Suprapubic skin (tissue), 4 donors: ENCODE measurements around the gene LRRC61. TPM values are rescaled to one million over a fixed set of nuclear protein-coding genes. Genes with fewer than 3 reads are reported as not detected.

Experiments used
- DNase-seq, 2 donors: peaks; one replicate each; pipeline ENCODE4 v3.0.0-alpha.2; 2019; ENCODE audit warnings: low spot score in 2 of 2
- H3K27ac ChIP-seq: fragments of 200-600 bp; sonication (generic); one replicate; pipeline ENCODE4 v1.5.1; 2019
- H3K27me3 ChIP-seq: fragments of 200-600 bp; sonication (generic); one replicate; pipeline ENCODE4 v1.5.1; 2019
- H3K36me3 ChIP-seq: fragments of 200-600 bp; sonication (generic); one replicate; pipeline ENCODE4 v1.5.1; 2019
- H3K4me1 ChIP-seq: fragments of 200-600 bp; sonication (generic); one replicate; pipeline ENCODE4 v1.5.1; 2019
- H3K4me3 ChIP-seq: fragments of 200-600 bp; sonication (generic); one replicate; pipeline ENCODE4 v1.5.1; 2019; ENCODE audit warnings: mild to moderate bottlenecking
- H3K9me3 ChIP-seq: fragments of 200-600 bp; sonication (generic); one replicate; pipeline ENCODE4 v1.5.1; 2019
- EP300 ChIP-seq: sonication (generic); formaldehyde crosslinking; IDR thresholded peaks from one replicate; pipeline ENCODE4 v1.6.1; 2017; ENCODE audit warnings: antibody characterized with exemption
- POLR2A ChIP-seq, 2 donors: fragments of 450-650 bp; IDR thresholded peaks; one replicate each; pipeline ENCODE4 v1.6.1; 2017; ENCODE audit warnings: antibody characterized with exemption in 2 of 2, mild to moderate bottlenecking in 2 of 2, moderate library complexity in 2 of 2
- POLR2AphosphoS5 ChIP-seq, 3 donors: sonication (generic); formaldehyde crosslinking; IDR thresholded peaks; one replicate each; pipeline ENCODE4 v1.6.1; 2017; ENCODE audit warnings: antibody characterized with exemption in 3 of 3
- WGBS: methylation state at CpG from one replicate; pipeline ENCODE4 v1.1.5; 2018; 5-methylcytosine and 5-hydroxymethylcytosine counted together
- total RNA-seq, 4 donors: library from RNA; depleted of rRNA; stranded (reverse); fragments of >200 nt; gene quantifications; one replicate each; pipeline ENCODE4 v1.1.0, GENCODE V29; 2016
- TF ChIP-seq, protein P1 (sequence below), 2 donors: fragments of 200-600 bp in 1 of 2; fragments of 450-650 bp in 1 of 2; sonication (generic) in 1 of 2; IDR thresholded peaks; one replicate each; pipeline ENCODE4 v1.5.1; 2016 to 2019; ENCODE audit warnings: antibody characterized with exemption in 2 of 2, mild to moderate bottlenecking in 1 of 2, moderate library complexity in 1 of 2

LRRC61 gene
- total RNA-seq, 4 donors from 2014 or later, result 7.9 to 29.0 (median 22.5) TPM

DNA sequence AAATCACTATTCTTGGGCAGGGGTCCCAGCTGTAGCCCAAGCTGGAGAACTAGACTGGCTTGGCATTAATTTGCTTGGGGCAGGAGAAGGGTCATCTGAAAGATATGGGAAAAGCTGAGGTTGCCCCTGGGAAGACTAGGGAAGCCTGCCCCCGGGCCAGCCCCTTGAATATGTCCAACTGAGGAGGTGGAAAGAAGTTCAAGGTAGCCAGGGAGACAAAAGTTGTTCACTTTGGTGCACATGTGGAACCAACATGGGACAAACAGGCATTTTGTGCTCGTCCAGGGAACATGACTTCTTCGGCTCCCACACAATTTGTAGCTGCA, 1.4 kb upstream of the LRRC61 start:
- Histone ChIP-seq H3K27me3 (no peaks in the 10 kb centered on the region), H3K9me3 (no peaks in the 10 kb centered on the region), H3K27ac (peak overlapping the region; percentile 8), H3K36me3 (no peaks in the 10 kb centered on the region), H3K4me3 (no peak overlapping the region), H3K4me1 (peaks cover 33% of the 10 kb centered on the region)
- no peak for DNase-seq
- WGBS, result 89% methylated on average over 3 of the region's 3 CpGs
- no peak for TF ChIP-seq EP300
- TF ChIP-seq, protein P1, sequence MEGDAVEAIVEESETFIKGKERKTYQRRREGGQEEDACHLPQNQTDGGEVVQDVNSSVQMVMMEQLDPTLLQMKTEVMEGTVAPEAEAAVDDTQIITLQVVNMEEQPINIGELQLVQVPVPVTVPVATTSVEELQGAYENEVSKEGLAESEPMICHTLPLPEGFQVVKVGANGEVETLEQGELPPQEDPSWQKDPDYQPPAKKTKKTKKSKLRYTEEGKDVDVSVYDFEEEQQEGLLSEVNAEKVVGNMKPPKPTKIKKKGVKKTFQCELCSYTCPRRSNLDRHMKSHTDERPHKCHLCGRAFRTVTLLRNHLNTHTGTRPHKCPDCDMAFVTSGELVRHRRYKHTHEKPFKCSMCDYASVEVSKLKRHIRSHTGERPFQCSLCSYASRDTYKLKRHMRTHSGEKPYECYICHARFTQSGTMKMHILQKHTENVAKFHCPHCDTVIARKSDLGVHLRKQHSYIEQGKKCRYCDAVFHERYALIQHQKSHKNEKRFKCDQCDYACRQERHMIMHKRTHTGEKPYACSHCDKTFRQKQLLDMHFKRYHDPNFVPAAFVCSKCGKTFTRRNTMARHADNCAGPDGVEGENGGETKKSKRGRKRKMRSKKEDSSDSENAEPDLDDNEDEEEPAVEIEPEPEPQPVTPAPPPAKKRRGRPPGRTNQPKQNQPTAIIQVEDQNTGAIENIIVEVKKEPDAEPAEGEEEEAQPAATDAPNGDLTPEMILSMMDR (IDR thresholded peaks at IDR 0.05), result no peak
- no peak for TF ChIP-seq POLR2A (IDR thresholded peaks at IDR 0.05)
- TF ChIP-seq POLR2AphosphoS5 (IDR thresholded peaks at IDR 0.05), result no peak

DNA sequence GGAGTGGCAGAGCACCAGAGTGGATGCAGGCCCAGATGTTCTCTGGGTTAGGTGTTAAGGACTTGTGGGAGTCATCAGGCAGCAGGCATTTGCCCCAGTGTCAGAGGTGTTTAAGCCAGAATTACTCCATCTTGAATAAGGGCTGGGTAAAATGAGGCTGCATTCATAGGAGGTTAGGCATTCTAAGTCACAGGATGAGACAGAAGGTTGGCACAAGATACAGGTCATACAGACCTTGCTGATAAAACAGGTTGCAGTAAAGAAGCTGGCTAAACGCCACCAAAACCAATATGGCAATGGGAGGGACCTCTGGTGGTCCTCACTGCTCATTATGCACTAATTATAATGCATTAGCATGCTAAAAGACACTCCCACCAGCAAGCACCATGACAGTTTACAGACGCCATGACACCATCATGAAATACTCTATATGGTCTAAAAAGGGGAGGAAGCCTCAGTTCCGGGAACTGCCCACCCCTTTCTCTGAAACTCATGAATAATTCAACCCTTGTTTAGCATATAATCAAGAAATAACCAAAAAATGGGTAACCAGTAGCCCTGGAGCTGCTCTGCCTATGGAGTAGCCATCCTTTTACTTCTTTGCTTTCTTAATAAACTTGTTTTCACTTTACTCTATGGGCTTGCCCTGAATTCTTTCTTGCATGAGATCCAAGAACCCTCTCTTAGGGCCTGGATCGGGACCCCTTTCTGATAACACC, 882 bp upstream of the LRRC61 start:
- no peaks in the 10 kb centered on the region for H3K36me3 ChIP-seq
- no peaks in the 10 kb centered on the region for H3K27me3 ChIP-seq
- 70% methylated on average over 4 of the region's 4 CpGs for WGBS
- H3K27ac ChIP-seq, result peak overlapping the region; percentile 84
- peaks cover 33% of the 10 kb centered on the region for H3K4me1 ChIP-seq
- TF ChIP-seq POLR2AphosphoS5 (IDR thresholded peaks at IDR 0.05) (no peak), POLR2A (IDR thresholded peaks at IDR 0.05) (no peak), EP300 (no peak)
- TF ChIP-seq, protein P1 (IDR thresholded peaks at IDR 0.05), result no peak
- no peak for DNase-seq
- H3K4me3 ChIP-seq, result peak overlapping the region; percentile 74
- H3K9me3 ChIP-seq, result no peaks in the 10 kb centered on the region

DNA sequence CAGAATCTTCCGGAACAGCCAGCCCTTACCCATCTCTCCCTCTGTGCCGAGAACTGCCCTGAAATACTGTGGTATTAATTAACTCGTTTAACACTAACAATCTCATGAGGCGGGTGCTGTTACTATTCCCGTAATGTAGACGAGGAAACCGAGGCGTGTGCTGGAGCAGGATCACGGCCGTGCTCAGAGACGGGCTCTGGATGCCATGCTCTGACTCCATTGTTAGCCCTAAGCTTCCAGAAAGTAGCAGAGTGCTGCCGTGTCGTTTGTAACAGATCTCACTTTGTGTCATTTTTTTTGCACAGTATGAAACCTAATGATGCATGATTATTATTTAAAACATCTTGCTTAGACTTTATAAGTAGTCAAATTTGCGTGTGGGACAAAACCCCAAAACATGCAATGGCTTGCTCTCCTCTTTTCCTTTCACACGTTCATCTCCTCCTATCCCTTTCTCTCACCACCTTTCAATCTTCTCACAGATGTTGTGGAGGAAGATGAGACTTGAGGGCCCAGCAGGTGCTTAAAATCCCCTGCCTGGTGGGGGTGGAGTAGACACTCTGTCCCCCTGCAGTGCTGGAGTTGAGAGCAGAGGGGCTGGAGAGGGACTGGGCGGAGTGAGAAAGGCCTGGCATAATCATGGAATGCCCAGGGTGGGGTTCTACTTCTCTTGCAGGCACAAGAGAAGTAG, 672 bp downstream of the LRRC61 start:
- DNase-seq, result no peak
- TF ChIP-seq EP300 (no peak), POLR2AphosphoS5 (IDR thresholded peaks at IDR 0.05) (no peak), POLR2A (IDR thresholded peaks at IDR 0.05) (no peak)
- TF ChIP-seq, protein P1 (IDR thresholded peaks at IDR 0.05), result no peak
- peak overlapping the region; percentile 74 for H3K4me3 ChIP-seq
- 15% methylated on average over 15 of the region's 16 CpGs for WGBS
- peaks cover 6% of the 10 kb centered on the region for H3K36me3 ChIP-seq
- peaks cover 33% of the 10 kb centered on the region for H3K4me1 ChIP-seq
- H3K9me3 ChIP-seq, result no peaks in the 10 kb centered on the region
- H3K27me3 ChIP-seq, result no peaks in the 10 kb centered on the region
- peak overlapping the region; percentile 84 for H3K27ac ChIP-seq

DNA sequence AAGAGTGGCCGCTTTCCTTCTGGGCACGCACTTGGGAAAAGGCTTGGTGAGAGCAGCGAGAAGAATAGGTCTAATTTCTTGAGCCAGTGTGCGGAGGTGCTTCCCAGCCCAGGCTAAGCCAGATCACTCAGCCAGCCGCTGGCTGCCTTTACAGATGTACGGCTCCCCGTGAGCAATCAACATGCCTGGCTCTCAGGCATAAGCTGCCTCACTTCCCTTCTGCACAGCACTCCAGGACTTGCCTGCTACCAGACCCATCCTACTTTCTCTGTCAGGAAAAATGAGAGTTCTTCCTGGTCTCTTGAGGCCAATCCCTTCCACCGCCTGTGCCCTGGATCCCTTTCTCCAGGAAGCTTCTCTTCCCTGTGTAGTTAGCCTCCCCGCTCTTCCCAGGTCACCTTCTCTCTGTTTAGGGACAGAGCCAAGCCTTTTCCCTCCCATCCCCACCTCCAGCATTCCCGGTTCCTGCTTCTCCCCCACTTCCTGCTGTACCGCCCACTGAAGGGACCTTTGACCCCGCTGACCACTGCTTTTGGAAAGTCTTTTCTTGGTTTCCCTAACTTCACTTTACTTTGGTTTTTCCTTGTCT, 1.3 kb downstream of the LRRC61 start:
- WGBS, result 57% methylated on average over 12 of the region's 12 CpGs
- DNase-seq, result no peak
- no peaks in the 10 kb centered on the region for H3K27me3 ChIP-seq

More for the DNA sequence above, 1.3 kb downstream of the LRRC61 start:
- Histone ChIP-seq H3K4me1 (peaks cover 33% of the 10 kb centered on the region), H3K4me3 (peak overlapping the region; percentile 74), H3K36me3 (peaks cover 10% of the 10 kb centered on the region), H3K27ac (peak overlapping the region; percentile 84), H3K9me3 (no peaks in the 10 kb centered on the region)
- TF ChIP-seq POLR2AphosphoS5 (IDR thresholded peaks at IDR 0.05), result no peak
- TF ChIP-seq EP300, result no peak
- TF ChIP-seq, protein P1 (IDR thresholded peaks at IDR 0.05), result no peak
- TF ChIP-seq POLR2A (IDR thresholded peaks at IDR 0.05), result no peak
